H1 (cell line): Measurements from ENCODE around the gene NTRK2. TPM values are rescaled to one million over a fixed set of nuclear protein-coding genes. Genes with fewer than 3 reads are reported as not detected.

Source experiments
- CHD7 ChIP-seq: fragments of 300-600 bp; sonication (generic); IDR thresholded peaks from 2 replicates; pipeline ENCODE4 v1.7.1; 2012; ENCODE audit warnings: low read length, moderate library complexity, mild to moderate bottlenecking, inconsistent platforms; ENCODE audit not compliant: insufficient replicate concordance
- GABPA ChIP-seq: IDR thresholded peaks from 2 replicates; pipeline ENCODE4 v1.6.1; 2011; ENCODE audit warnings: mild to moderate bottlenecking, low read length, moderate library complexity, borderline replicate concordance; ENCODE audit not compliant: insufficient read depth
- JUN ChIP-seq: IDR thresholded peaks from 2 replicates; pipeline ENCODE4 v1.6.1; 2011; ENCODE audit warnings: low read depth, mild to moderate bottlenecking, improper control_type of control experiment, low read length
- POLR2A ChIP-seq, 2 experiments: IDR thresholded peaks; 1 replicate in 1 of 2; 2 replicates in 1 of 2; pipeline ENCODE4 v1.6.1; 2011; ENCODE audit warnings: low read depth in 2 of 2, low read length in 2 of 2, mild to moderate bottlenecking in 2 of 2; ENCODE audit errors: control extremely low read depth in 1 of 2
- TAF1 ChIP-seq: IDR thresholded peaks from 2 replicates; pipeline ENCODE4 v1.6.1; 2011; ENCODE audit warnings: mild to moderate bottlenecking, low read depth, low read length
- TAF7 ChIP-seq: optimal IDR thresholded peaks from 2 replicates; pipeline ENCODE3; 2011; ENCODE audit warnings: low read depth, mild to moderate bottlenecking, inconsistent platforms, low read length, moderate library complexity, borderline replicate concordance
- polyA plus RNA-seq, 7 experiments: library from polyadenylated mRNA; depleted of rRNA in 3 of 7; stranded (reverse) in 5 of 7; unstranded in 2 of 7; fragments of >200 nt in 5 of 7; fragments of 200-250 nt in 2 of 7; gene quantifications; 1 replicate in 5 of 7; 2 replicates in 1 of 7; 4 replicates in 1 of 7; pipeline versions ENCODE4 v1.2.1 to v1.2.3, GENCODE V29; 2011 to 2013; ENCODE audit warnings: missing spikeins in 2 of 7, mixed read lengths in 2 of 7
- total RNA-seq: library from RNA; stranded (reverse); fragmentation: NEBNext Ultra II Directional; extraction: Animal tissue kit (Norgen Biotek cat#: 25700); gene quantifications from 2 replicates; pipeline ENCODE4 v1.2.1, GENCODE V29; 2021

Gene NTRK2
- total and polyA plus RNA-seq, 2 of the 8 experiments (the other 6 are each of a cell fraction or from before 2014, with no cell fraction given), result 0.03 to 0.04 TPM

GRCh38 chr9:84875193-84875592, 205.7 kb downstream of the NTRK2 start (continued):
- no peak for TF ChIP-seq CHD7
- TF ChIP-seq JUN, result no peak
- no peak for TF ChIP-seq GABPA
- no peak for TF ChIP-seq TAF1
- no peak for TF ChIP-seq POLR2A (IDR thresholded peaks at IDR 0.05; ENCODE audit: control extremely low read depth in 1 of 2, low read depth in 2 of 2, low read length in 2 of 2)
- TF ChIP-seq TAF7, result no peak
